Loucy (cell line): ENCODE results near the gene THOP1.

Experiments
- EZH2phosphoT487 ChIP-seq: fragments of 200-600 bp; IDR thresholded peaks from 2 replicates; pipeline ENCODE4 v1.6.1; 2018; ENCODE audit warnings: antibody characterized with exemption, mild to moderate bottlenecking, moderate library complexity, borderline replicate concordance
- TF ChIP-seq, protein P1 (sequence below): fragments of 200-600 bp; sonication (generic); conservative IDR thresholded peaks from 2 replicates; pipeline ENCODE4 v1.5.1; 2014; ENCODE audit warnings: mild to moderate bottlenecking, antibody characterized with exemption, low read length

DNA sequence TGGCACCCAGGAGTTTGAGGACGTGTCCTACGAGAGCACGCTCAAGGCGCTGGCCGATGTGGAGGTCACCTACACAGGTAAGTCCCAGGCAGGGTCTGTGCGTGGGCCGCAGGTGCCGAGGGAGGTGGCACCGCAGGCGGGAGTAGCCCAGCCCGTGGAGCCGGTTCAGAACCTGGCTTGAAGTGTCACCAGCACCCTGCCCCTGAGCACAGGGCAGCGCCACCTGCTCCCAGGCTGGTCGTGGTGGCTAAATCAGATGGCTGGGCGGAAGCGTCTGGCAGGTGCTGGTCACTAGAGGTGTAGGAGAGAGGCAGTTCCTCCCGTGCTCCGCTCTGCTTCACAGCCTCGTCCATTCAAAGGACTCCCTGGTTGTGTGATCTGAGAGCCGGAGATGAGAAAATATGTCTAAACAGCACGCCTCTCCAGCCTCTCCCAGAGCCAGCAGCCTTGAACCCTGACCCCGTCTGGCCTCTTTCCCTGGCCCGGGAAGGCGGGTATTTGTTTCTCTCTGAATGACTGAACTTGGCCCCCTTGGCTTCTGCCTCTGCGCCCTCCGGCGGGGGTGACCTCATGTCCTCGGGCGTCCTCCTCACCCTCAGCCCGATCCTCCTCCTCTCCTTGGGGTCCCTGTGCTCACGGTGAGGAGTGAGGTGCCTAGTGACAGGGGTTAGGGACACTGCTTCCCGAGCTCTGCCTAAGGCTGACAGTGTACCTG is 5.4 kb downstream of the THOP1 start:
- TF ChIP-seq, protein P1, sequence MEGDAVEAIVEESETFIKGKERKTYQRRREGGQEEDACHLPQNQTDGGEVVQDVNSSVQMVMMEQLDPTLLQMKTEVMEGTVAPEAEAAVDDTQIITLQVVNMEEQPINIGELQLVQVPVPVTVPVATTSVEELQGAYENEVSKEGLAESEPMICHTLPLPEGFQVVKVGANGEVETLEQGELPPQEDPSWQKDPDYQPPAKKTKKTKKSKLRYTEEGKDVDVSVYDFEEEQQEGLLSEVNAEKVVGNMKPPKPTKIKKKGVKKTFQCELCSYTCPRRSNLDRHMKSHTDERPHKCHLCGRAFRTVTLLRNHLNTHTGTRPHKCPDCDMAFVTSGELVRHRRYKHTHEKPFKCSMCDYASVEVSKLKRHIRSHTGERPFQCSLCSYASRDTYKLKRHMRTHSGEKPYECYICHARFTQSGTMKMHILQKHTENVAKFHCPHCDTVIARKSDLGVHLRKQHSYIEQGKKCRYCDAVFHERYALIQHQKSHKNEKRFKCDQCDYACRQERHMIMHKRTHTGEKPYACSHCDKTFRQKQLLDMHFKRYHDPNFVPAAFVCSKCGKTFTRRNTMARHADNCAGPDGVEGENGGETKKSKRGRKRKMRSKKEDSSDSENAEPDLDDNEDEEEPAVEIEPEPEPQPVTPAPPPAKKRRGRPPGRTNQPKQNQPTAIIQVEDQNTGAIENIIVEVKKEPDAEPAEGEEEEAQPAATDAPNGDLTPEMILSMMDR: no peak
- TF ChIP-seq EZH2phosphoT487: no peak
